H1 (cell line): Measurements from ENCODE around the gene ZAR1L. TPM values are rescaled to one million over a fixed set of nuclear protein-coding genes. Genes with fewer than 3 reads are reported as not detected.

Experiments
- CTCF ChIA-PET: fragments of 300-600 bp; sonication (Branson Sonifier 250); formaldehyde crosslinking; loops from one replicate; lab custom pipeline; 2021; ENCODE audit not compliant: partially characterized antibody; lab: Charles Lee
- POLR2A ChIA-PET: fragments of 300-600 bp; sonication (Branson Sonifier 250); formaldehyde crosslinking; loops from one replicate; lab custom pipeline; 2021; ENCODE audit warnings: inconsistent platforms; ENCODE audit not compliant: partially characterized antibody; lab: Charles Lee
- DNase-seq, 2 experiments: peaks; one replicate each; pipeline versions ENCODE4 v3.0.0 to v3.0.0-alpha.2; 2010 to 2022; ENCODE audit warnings: low spot score in 2 of 2, low read depth in 1 of 2, mixed read lengths in 1 of 2
- FAIRE-seq: peaks from 2 replicates; lab custom pipeline; 2011; peaks lifted over from hg19 to GRCh38; lab: Jason Lieb, UNC
- H2AFZ ChIP-seq: 2 replicates; pipeline ENCODE4 v1.8.1; 2012; ENCODE audit warnings: low read length, inconsistent platforms
- H2AK5ac ChIP-seq: 2 replicates; pipeline ENCODE4 v1.6.1; 2013; ENCODE audit warnings: low read depth, low read length
- H2BK120ac ChIP-seq: replicated peaks from 2 replicates; pipeline ENCODE3; 2013; ENCODE audit warnings: low read depth, low read length, inconsistent platforms
- H2BK12ac ChIP-seq: 2 replicates; pipeline ENCODE4 v1.6.1; 2013; ENCODE audit warnings: low read depth, low read length
- H2BK15ac ChIP-seq: 2 replicates; pipeline ENCODE4 v1.6.1; 2013; ENCODE audit warnings: low read length
- H2BK20ac ChIP-seq: 2 replicates; pipeline ENCODE4 v1.6.1; 2013; ENCODE audit warnings: low read length
- H2BK5ac ChIP-seq: 2 replicates; pipeline ENCODE4 v1.6.1; 2013; ENCODE audit warnings: low read depth, low read length
- H3K14ac ChIP-seq: 2 replicates; pipeline ENCODE4 v1.6.1; 2013; ENCODE audit warnings: inconsistent platforms; ENCODE audit not compliant: insufficient read length
- H3K18ac ChIP-seq: 2 replicates; pipeline ENCODE4 v1.6.1; 2013; ENCODE audit warnings: low read length; ENCODE audit errors: extremely low read depth
- H3K23ac ChIP-seq: 2 replicates; pipeline ENCODE4 v1.6.1; 2013; ENCODE audit warnings: inconsistent platforms; ENCODE audit not compliant: insufficient read length
- H3K23me2 ChIP-seq: 2 replicates; pipeline ENCODE4 v1.6.1; 2013; ENCODE audit warnings: low read depth, low read length
- H3K27ac ChIP-seq: 2 replicates; pipeline ENCODE4 v1.6.1; 2011; ENCODE audit warnings: low read depth, low read length, inconsistent platforms
- H3K27me3 ChIP-seq, 4 experiments: replicated peaks in 1 of 4; 1 replicate in 1 of 4; 2 replicates in 3 of 4; pipeline versions ENCODE4 v1.6.1 to v1.8.1; 2011 to 2013; ENCODE audit warnings: low read length in 3 of 4, mild to moderate bottlenecking in 3 of 4, inconsistent platforms in 2 of 4, mixed read lengths in 2 of 4, moderate library complexity in 1 of 4; ENCODE audit not compliant: control insufficient read depth in 3 of 4, insufficient read depth in 3 of 4; ENCODE audit errors: extremely low read depth in 1 of 4
- H3K36me3 ChIP-seq, 4 experiments: 2 replicates each; pipeline versions ENCODE4 v1.6.1 to v1.8.1; 2011 to 2013; ENCODE audit warnings: mild to moderate bottlenecking in 4 of 4, low read length in 3 of 4, moderate library complexity in 2 of 4, control low read depth in 1 of 4, inconsistent platforms in 1 of 4; ENCODE audit not compliant: insufficient read depth in 4 of 4, control insufficient read depth in 2 of 4
- H3K4ac ChIP-seq: replicated peaks from 2 replicates; pipeline ENCODE3; 2013; ENCODE audit warnings: low read length, low read depth, mixed read lengths, inconsistent platforms; ENCODE audit not compliant: insufficient read length
- H3K4me1 ChIP-seq, 4 experiments: replicated peaks in 1 of 4; 1 replicate in 1 of 4; 2 replicates in 3 of 4; pipeline versions ENCODE4 v1.6.1 to v1.8.1; 2011 to 2013; ENCODE audit warnings: low read length in 3 of 4, inconsistent platforms in 2 of 4, mixed read lengths in 1 of 4; ENCODE audit not compliant: insufficient read depth in 4 of 4, control insufficient read depth in 3 of 4
- H3K4me2 ChIP-seq, 2 experiments: 2 replicates each; pipeline versions ENCODE4 v1.6.1 to v1.8.1; 2011 to 2013; ENCODE audit warnings: low read depth in 2 of 2, low read length in 2 of 2, control low read depth in 1 of 2, inconsistent platforms in 1 of 2, mild to moderate bottlenecking in 1 of 2; ENCODE audit not compliant: insufficient read depth in 1 of 2
- H3K4me3 ChIP-seq, 4 experiments: fragments of 200-600, 300-600 bp in 1 of 4; sonication (generic), shearing (Covaris generic), sonication (Bioruptor Twin) in 1 of 4; 2 replicates each; pipeline versions ENCODE4 v1.5.1 to v1.8.1; 2011 to 2016; ENCODE audit warnings: low read length in 4 of 4, low read depth in 3 of 4, control low read depth in 2 of 4, inconsistent platforms in 2 of 4, mild to moderate bottlenecking in 2 of 4, mixed read lengths in 1 of 4, moderate library complexity in 1 of 4; ENCODE audit not compliant: insufficient read depth in 2 of 4; ENCODE audit errors: extremely low read depth in 1 of 4
- H3K56ac ChIP-seq: replicated peaks from 2 replicates; pipeline ENCODE3; 2013; ENCODE audit warnings: low read depth, mild to moderate bottlenecking, mixed read lengths, low read length, inconsistent platforms; ENCODE audit not compliant: insufficient read length
- H3K79me1 ChIP-seq: 2 replicates; pipeline ENCODE4 v1.6.1; 2013; ENCODE audit warnings: low read depth, low read length, control low read depth
- H3K79me2 ChIP-seq, 2 experiments: 2 replicates each; pipeline versions ENCODE4 v1.6.1 to v1.8.1; 2012 to 2013; ENCODE audit warnings: low read length in 2 of 2, mild to moderate bottlenecking in 2 of 2, inconsistent platforms in 1 of 2; ENCODE audit not compliant: insufficient read depth in 2 of 2, control insufficient read depth in 1 of 2
- H3K9ac ChIP-seq, 4 experiments: replicated peaks in 1 of 4; 1 replicate in 1 of 4; 2 replicates in 3 of 4; pipeline versions ENCODE4 v1.6.1 to v1.8.1; 2011 to 2013; ENCODE audit warnings: low read depth in 3 of 4, low read length in 3 of 4, control low read depth in 2 of 4, mild to moderate bottlenecking in 2 of 4, moderate library complexity in 2 of 4, inconsistent platforms in 1 of 4; ENCODE audit errors: extremely low read depth in 1 of 4
- H3K9me3 ChIP-seq, 2 experiments: 2 replicates each; pipeline versions ENCODE4 v1.6.1 to v1.8.1; 2012 to 2013; ENCODE audit warnings: mild to moderate bottlenecking in 2 of 2, moderate library complexity in 2 of 2, control low read depth in 1 of 2, inconsistent platforms in 1 of 2, low read depth in 1 of 2, low read length in 1 of 2, mixed read lengths in 1 of 2; ENCODE audit not compliant: insufficient read depth in 2 of 2
- H4K20me1 ChIP-seq, 2 experiments: replicated peaks in 1 of 2; 2 replicates each; pipeline versions ENCODE3 to v1.8.1; 2011 to 2013; ENCODE audit warnings: inconsistent platforms in 2 of 2, low read length in 2 of 2, mild to moderate bottlenecking in 1 of 2; ENCODE audit not compliant: insufficient read depth in 2 of 2, control insufficient read depth in 1 of 2
- H4K5ac ChIP-seq: 2 replicates; pipeline ENCODE4 v1.6.1; 2013; ENCODE audit warnings: low read length, low read depth, mixed read lengths, inconsistent platforms; ENCODE audit not compliant: insufficient read length
- H4K8ac ChIP-seq: 2 replicates; pipeline ENCODE4 v1.8.0; 2013; ENCODE audit warnings: mild to moderate bottlenecking, moderate library complexity, low read length, inconsistent platforms; ENCODE audit not compliant: insufficient read depth; ENCODE audit errors: extremely low read depth
- H4K91ac ChIP-seq: replicated peaks from 2 replicates; pipeline ENCODE3; 2013; ENCODE audit warnings: low read length, mixed read lengths, inconsistent platforms; ENCODE audit not compliant: insufficient read length
- CHD2 ChIP-seq: IDR thresholded peaks from 2 replicates; pipeline ENCODE4 v1.6.1; 2012; ENCODE audit warnings: low read length, improper control_type of control experiment
- CTBP2 ChIP-seq: IDR thresholded peaks from 2 replicates; pipeline ENCODE4 v1.7.0; 2011; ENCODE audit warnings: borderline replicate concordance, mild to moderate bottlenecking, moderate library complexity, mixed read lengths, low read length; ENCODE audit not compliant: insufficient read depth, insufficient read length
- CTCF ChIP-seq, 3 experiments: IDR thresholded peaks; 1 replicate in 2 of 3; 2 replicates in 1 of 3; pipeline versions ENCODE4 v1.5.1 to v1.6.1; 2011; ENCODE audit warnings: low read length in 3 of 3, mild to moderate bottlenecking in 3 of 3, inconsistent platforms in 2 of 3, low read depth in 1 of 3, moderate library complexity in 1 of 3; ENCODE audit not compliant: insufficient read depth in 1 of 3; ENCODE audit errors: control extremely low read depth in 1 of 3
- EGR1 ChIP-seq: IDR thresholded peaks from 2 replicates; pipeline ENCODE4 v1.6.1; 2011; ENCODE audit warnings: low read depth, low read length, borderline replicate concordance
- EP300 ChIP-seq, 2 experiments: IDR thresholded peaks; 1 replicate in 1 of 2; 2 replicates in 1 of 2; pipeline ENCODE4 v1.6.1; 2011 to 2012; ENCODE audit warnings: low read depth in 2 of 2, low read length in 2 of 2, mild to moderate bottlenecking in 2 of 2, borderline replicate concordance in 1 of 2, inconsistent platforms in 1 of 2, moderate library complexity in 1 of 2
- EZH2 ChIP-seq: fragments of 200-600 bp; sonication (generic); IDR thresholded peaks from 2 replicates; pipeline ENCODE4 v1.7.1; 2012; ENCODE audit warnings: low read depth, mild to moderate bottlenecking, moderate library complexity, low read length, inconsistent platforms; ENCODE audit not compliant: severe bottlenecking
- KDM5A ChIP-seq: fragments of 200-600 bp; IDR thresholded peaks from 2 replicates; pipeline ENCODE4 v1.7.1; 2012; ENCODE audit warnings: mild to moderate bottlenecking, low read length, inconsistent platforms, mixed read lengths
- RAD21 ChIP-seq, 2 experiments: IDR thresholded peaks in 1 of 2; conservative IDR thresholded peaks in 1 of 2; 2 replicates each; pipeline ENCODE4 v1.6.1; 2011; ENCODE audit warnings: low read depth in 2 of 2, low read length in 2 of 2, improper control_type of control experiment in 1 of 2, inconsistent platforms in 1 of 2, mild to moderate bottlenecking in 1 of 2, moderate library complexity in 1 of 2
- TAF7 ChIP-seq: optimal IDR thresholded peaks from 2 replicates; pipeline ENCODE3; 2011; ENCODE audit warnings: low read depth, mild to moderate bottlenecking, inconsistent platforms, low read length, moderate library complexity, borderline replicate concordance
- TEAD4 ChIP-seq: IDR thresholded peaks from 2 replicates; pipeline ENCODE4 v1.6.1; 2012; ENCODE audit warnings: low read depth, low read length, inconsistent platforms, mixed read lengths
- YY1 ChIP-seq: IDR thresholded peaks from 2 replicates; pipeline ENCODE4 v1.6.1; 2011; ENCODE audit warnings: low read depth, mild to moderate bottlenecking, low read length
- WGBS, 2 experiments: shearing (Covaris generic) in 1 of 2; methylation state at CpG; one replicate each; pipeline versions ENCODE4 v1.1.6 to v1.1.7; 2013 to 2015; ENCODE audit warnings: low lambda C conversion rate in 2 of 2, mixed read lengths in 2 of 2, inconsistent platforms in 1 of 2, low coverage in 1 of 2, missing lambda C conversion rate in 1 of 2; ENCODE audit not compliant: insufficient replicate concordance in 2 of 2, insufficient coverage in 1 of 2, insufficient read length in 1 of 2; ENCODE audit errors: extremely low coverage in 1 of 2, missing lambda C conversion rate in 1 of 2; 5-methylcytosine and 5-hydroxymethylcytosine counted together
- polyA plus RNA-seq, 7 experiments: library from polyadenylated mRNA; depleted of rRNA in 3 of 7; stranded (reverse) in 5 of 7; unstranded in 2 of 7; fragments of >200 nt in 5 of 7; fragments of 200-250 nt in 2 of 7; gene quantifications; 1 replicate in 5 of 7; 2 replicates in 1 of 7; 4 replicates in 1 of 7; pipeline versions ENCODE4 v1.2.1 to v1.2.3, GENCODE V29; 2011 to 2013; ENCODE audit warnings: missing spikeins in 2 of 7, mixed read lengths in 2 of 7
- total RNA-seq: library from RNA; stranded (reverse); fragmentation: NEBNext Ultra II Directional; extraction: Animal tissue kit (Norgen Biotek cat#: 25700); gene quantifications from 2 replicates; pipeline ENCODE4 v1.2.1, GENCODE V29; 2021

Gene ZAR1L
- total and polyA plus RNA-seq, 2 of the 8 experiments (the other 6 are each of a cell fraction or from before 2014, with no cell fraction given): 0.19 to 0.30 TPM

GRCh38 chr13:32347651-32348050, 32.5 kb upstream of the ZAR1L start:
- Histone ChIP-seq H3K79me2 (no peaks in the 10 kb centered on the region), H3K23ac (no peak overlapping the region), H2BK20ac (no peak overlapping the region), H2BK15ac (no peak overlapping the region), H3K23me2 (no peaks in the 10 kb centered on the region), H3K9me3 (no peaks in the 10 kb centered on the region), H3K9ac (no peak overlapping the region), H3K4me1 (no peaks in the 10 kb centered on the region), H3K4me2 (no peak overlapping the region), H3K4me3 (no peak overlapping the region), H2BK120ac (no peak overlapping the region), H3K27ac (no peak overlapping the region), H3K36me3 (peaks cover 0 to 13% (median 4%) of the 10 kb centered on the region in 4 experiments; a peak in 4 of 8 replicates), H4K91ac (no peak overlapping the region), H3K27me3 (no peaks in the 10 kb centered on the region), H3K14ac (no peak overlapping the region), H3K56ac (no peak overlapping the region), H2AK5ac (no peak overlapping the region), H2AFZ (no peak overlapping the region), H3K18ac (no peak overlapping the region), H3K4ac (no peak overlapping the region), H4K5ac (no peak overlapping the region), H2BK5ac (no peak overlapping the region), H4K20me1 (no peaks in the 10 kb centered on the region), H3K79me1 (no peaks in the 10 kb centered on the region), H4K8ac (no peak overlapping the region), H2BK12ac (no peak overlapping the region)
- ChIA-PET CTCF (interaction anchor here (1.5 kb wide), 1 partner anchor 13 kb away, joined by 5 read pairs; no protein-coding TSS in a partner anchor), POLR2A (interaction anchor here (0.9 kb wide), 1 partner anchor 32 kb away, joined by 3 read pairs; the partner anchor contains the start of gene BRCA2)
- FAIRE-seq (no peak), DNase-seq (no peak)
- WGBS, 2 experiments: 44% methylated on average over 1 of the region's 1 CpG; no CpG with 5 or more reads in 1 of the 2 experiments
- TF ChIP-seq TEAD4 (no peak), EZH2 (no peak), EP300 (IDR thresholded peaks at IDR 0.05; ENCODE audit: borderline replicate concordance in 1 of 2, low read depth in 2 of 2, low read length in 2 of 2) (no peak), TAF7 (no peak), CTCF (IDR thresholded peaks at IDR 0.05; ENCODE audit: control extremely low read depth in 1 of 3, insufficient read depth in 1 of 3, low read depth in 1 of 3, low read length in 3 of 3) (no peak), YY1 (no peak), KDM5A (no peak), CHD2 (no peak), EGR1 (no peak), CTBP2 (no peak), RAD21 (IDR thresholded peaks at IDR 0.05 in 1 of 2, conservative IDR thresholded peaks at IDR 0.05 in 1 of 2; ENCODE audit: low read depth in 2 of 2, low read length in 2 of 2) (no peak)
